ENCODE measurements around the gene CYTH4. TPM values are rescaled to one million over a fixed set of nuclear protein-coding genes. Genes with fewer than 3 reads are reported as not detected.

CYTH4 gene
- total and polyA plus RNA-seq, 10 of the 15 experiments (the other 5 are each of a cell fraction or from before 2014, with no cell fraction given) = 1.5 to 27.3 (median 16.9) TPM

DNA sequence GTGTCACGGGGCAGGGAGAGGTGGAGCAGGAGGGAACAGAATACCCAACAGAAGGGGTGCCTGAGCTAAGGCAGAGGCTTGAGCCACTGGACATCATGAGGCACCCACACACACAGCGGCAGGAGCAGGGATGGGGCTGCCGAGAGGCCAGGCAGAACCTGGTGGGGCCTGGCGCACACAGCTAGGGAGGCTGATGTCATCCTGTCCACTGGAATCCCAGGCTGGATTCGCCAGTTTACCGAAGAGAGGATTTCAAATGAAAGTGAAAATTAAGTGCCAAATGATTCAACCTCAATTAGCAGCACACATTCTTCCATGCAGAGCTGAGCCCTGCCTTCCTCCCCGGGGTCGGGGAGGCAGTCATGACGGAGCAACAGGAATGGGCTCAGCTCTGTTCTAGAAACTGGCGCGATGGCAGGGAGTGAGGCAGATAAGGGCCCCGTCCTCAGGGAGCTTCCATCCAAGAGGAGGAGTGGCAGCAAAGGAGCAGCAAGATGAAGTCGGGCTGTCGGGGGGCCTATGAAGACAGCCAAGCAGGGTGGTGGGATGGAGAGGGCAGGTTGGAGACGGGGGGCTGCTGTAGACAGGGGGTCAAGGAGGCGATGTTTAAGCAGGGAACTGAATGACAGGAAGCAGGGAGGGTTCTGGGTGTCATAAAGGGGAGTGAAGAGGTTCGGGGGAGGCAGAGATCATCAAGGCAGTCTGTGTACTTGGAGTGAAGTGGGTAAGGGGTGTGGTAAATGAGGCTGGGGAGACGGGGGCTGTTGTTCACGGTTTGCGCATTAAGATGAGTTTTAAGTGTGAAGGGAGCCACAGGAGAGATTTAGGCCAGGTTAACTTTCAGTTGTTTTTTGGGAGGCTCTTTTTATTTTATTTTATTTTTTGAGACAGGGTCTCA, 44.7 kb upstream of the CYTH4 start:
- intact Hi-C loops (cut with micrococcal nuclease; ENCODE audit: unreplicated experiment) (no loop called here), in situ Hi-C loops (cut with MboI) (no loop called here)
- Histone ChIP-seq H2AFZ (ENCODE audit: control insufficient read depth, low read depth, low read length) (no peak overlapping the region), H3K4me2 (ENCODE audit: control insufficient read depth, insufficient read depth) (peak overlapping the region; percentile 51; the same call in 1 of the 2 replicates), H3K27ac (ENCODE audit: control insufficient read depth, insufficient read depth) (no peak overlapping the region), H3K4me3 (no peak overlapping the region), H3K9ac (ENCODE audit: control insufficient read depth, insufficient read depth, low read length) (no peak overlapping the region; the same call in 1 of the 2 replicates), H3K79me2 (ENCODE audit: control insufficient read depth, insufficient read depth, low read length) (peaks cover 77% of the 10 kb centered on the region), H3K4me1 (ENCODE audit: control insufficient read depth, insufficient read depth, low read length) (peaks cover 82% of the 10 kb centered on the region), H3K27me3 (replicated peaks in 1 of 2; ENCODE audit: control insufficient read depth in 2 of 2, insufficient read depth in 2 of 2, low read length in 1 of 2) (no peaks in the 10 kb centered on the region), H3K36me3 (ENCODE audit: control insufficient read depth in 2 of 2, insufficient read depth in 2 of 2, low read length in 1 of 2) (peaks cover 42 to 53% of the 10 kb centered on the region in 2 experiments), H3K9me3 (replicated peaks; ENCODE audit: control insufficient read depth, insufficient read depth, low read length) (no peaks in the 10 kb centered on the region), H4K20me1 (ENCODE audit: control insufficient read depth, insufficient read depth) (peaks cover 8% of the 10 kb centered on the region; the same call in 1 of the 2 replicates)
- no peak for DNase-seq (ENCODE audit: low read depth, low spot score)
- ATAC-seq = no peak
- POLR2A ChIA-PET = interaction anchor here (0.5 to 12.5 kb wide), 3 partner anchors 7 to 341 kb away, joined by 5 to 246 read pairs (median 140); no protein-coding TSS in a partner anchor
- RAD21 ChIA-PET (ENCODE audit: unreplicated experiment) = interaction anchor here (0.6 to 9.8 kb wide), 4 partner anchors 11 to 191 kb away, joined by 3 to 196 read pairs (median 8); no protein-coding TSS in a partner anchor
- FAIRE-seq = no peak
- TF ChIP-seq SUPT20H (IDR thresholded peaks at IDR 0.05; ENCODE audit: borderline replicate concordance, control insufficient read depth, low read depth, low read length) (no peak), TCF7 (IDR thresholded peaks at IDR 0.05; ENCODE audit: borderline replicate concordance) (no peak)
- SMC1A ChIA-PET (ENCODE audit: uncharacterized antibody, unreplicated experiment) = interaction anchor here (0.8 to 2.1 kb wide), 5 partner anchors 8 to 23 kb away, joined by 3 to 11 read pairs (median 3); no protein-coding TSS in a partner anchor
- 83% methylated on average over 20 of the region's 20 CpGs for WGBS (ENCODE audit: insufficient coverage, insufficient replicate concordance, low lambda C conversion rate, missing lambda C conversion rate)
- CTCF ChIA-PET = interaction anchor here (1.4 to 12.8 kb wide), 3 partner anchors 21 to 39 kb away, joined by 3 to 265 read pairs (median 3); no protein-coding TSS in a partner anchor
- no TSS peak for BruUV-seq (replicated peaks)

All from GM12878 (cell line).